NB4 (cell line): ENCODE results near the gene PPIL6.

Experiments used
- POLR2A ChIP-seq: IDR thresholded peaks from 2 replicates; pipeline ENCODE4 v1.6.1; 2011; ENCODE audit warnings: mild to moderate bottlenecking; ENCODE audit not compliant: insufficient read length; ENCODE audit errors: extremely low read depth
- TF ChIP-seq, protein P1 (sequence below): IDR thresholded peaks from one replicate; pipeline ENCODE4 v1.5.1; 2012; ENCODE audit warnings: low read depth, low read length

DNA sequence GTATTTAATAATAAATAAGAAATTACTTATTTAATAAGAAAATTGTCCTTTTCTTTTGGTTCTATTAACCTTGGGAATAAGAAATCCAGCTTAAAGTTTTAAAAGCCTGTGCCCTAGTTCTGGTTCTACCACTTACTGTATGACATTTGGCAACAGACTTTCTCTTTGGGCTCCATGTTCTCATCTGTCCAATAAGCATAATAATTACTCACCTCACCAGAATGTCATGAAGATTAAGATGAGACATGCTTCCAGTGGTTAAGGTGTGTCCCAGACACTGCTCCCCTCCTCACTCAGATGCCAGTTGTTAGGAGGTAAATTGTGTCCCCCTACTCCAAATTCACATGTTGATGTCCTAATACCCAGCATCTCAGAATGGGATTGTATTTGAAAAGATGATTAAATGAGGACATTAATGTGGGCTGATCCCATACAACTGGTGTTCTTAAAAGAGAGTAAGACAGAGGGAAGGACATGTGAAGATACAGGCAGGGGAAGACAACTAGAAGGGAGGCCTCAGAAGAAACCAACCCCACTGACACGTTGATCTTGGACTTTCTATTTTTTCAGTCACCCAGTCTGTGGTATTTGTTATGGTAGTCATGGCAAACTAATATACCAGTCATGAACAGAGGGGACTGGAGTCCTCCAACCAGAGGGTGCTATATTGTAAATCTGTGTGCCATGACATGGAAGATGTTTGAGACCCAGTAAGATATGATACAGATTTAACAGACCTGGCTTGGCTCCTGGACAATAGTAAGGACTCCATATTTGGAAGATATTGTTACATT is 21.5 kb upstream of the PPIL6 start:
- TF ChIP-seq, protein P1, sequence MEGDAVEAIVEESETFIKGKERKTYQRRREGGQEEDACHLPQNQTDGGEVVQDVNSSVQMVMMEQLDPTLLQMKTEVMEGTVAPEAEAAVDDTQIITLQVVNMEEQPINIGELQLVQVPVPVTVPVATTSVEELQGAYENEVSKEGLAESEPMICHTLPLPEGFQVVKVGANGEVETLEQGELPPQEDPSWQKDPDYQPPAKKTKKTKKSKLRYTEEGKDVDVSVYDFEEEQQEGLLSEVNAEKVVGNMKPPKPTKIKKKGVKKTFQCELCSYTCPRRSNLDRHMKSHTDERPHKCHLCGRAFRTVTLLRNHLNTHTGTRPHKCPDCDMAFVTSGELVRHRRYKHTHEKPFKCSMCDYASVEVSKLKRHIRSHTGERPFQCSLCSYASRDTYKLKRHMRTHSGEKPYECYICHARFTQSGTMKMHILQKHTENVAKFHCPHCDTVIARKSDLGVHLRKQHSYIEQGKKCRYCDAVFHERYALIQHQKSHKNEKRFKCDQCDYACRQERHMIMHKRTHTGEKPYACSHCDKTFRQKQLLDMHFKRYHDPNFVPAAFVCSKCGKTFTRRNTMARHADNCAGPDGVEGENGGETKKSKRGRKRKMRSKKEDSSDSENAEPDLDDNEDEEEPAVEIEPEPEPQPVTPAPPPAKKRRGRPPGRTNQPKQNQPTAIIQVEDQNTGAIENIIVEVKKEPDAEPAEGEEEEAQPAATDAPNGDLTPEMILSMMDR = no peak
- no peak for TF ChIP-seq POLR2A
